K562 (cell line): ENCODE data around the gene MAGI1.

Source experiments
- BMI1 ChIP-seq: fragments of 150-350 bp; IDR thresholded peaks from 2 replicates; pipeline ENCODE4 v1.6.1; 2014; ENCODE audit warnings: low read length
- CTCF ChIP-seq, 3 experiments: IDR thresholded peaks in 2 of 3; conservative IDR thresholded peaks in 1 of 3; 2 replicates each; pipeline ENCODE4 v1.5.1; 2011 to 2012; ENCODE audit warnings: low read length in 3 of 3, mild to moderate bottlenecking in 3 of 3, control low read depth in 2 of 3, improper control_type of control experiment in 1 of 3, inconsistent platforms in 1 of 3, low read depth in 1 of 3, mixed read lengths in 1 of 3, moderate library complexity in 1 of 3; ENCODE audit not compliant: insufficient read depth in 2 of 3
- ESRRA ChIP-seq: fragments of 450-650 bp; IDR thresholded peaks from 2 replicates; pipeline ENCODE4 v1.6.1; 2014; ENCODE audit warnings: low read depth, mild to moderate bottlenecking, moderate library complexity, borderline replicate concordance
- MXI1 ChIP-seq: IDR thresholded peaks from 2 replicates; pipeline ENCODE4 v1.6.1; 2011; ENCODE audit warnings: low read depth, mild to moderate bottlenecking, improper control_type of control experiment, low read length
- SP1 ChIP-seq: sonication (generic); formaldehyde crosslinking; IDR thresholded peaks from 2 replicates; pipeline ENCODE4 v1.8.1; 2022; ENCODE audit warnings: mild to moderate bottlenecking, missing genetic modification reagents
- XRCC5 ChIP-seq: fragments of 200-400 bp; formaldehyde crosslinking; IDR thresholded peaks from 2 replicates; pipeline ENCODE4 v1.6.1; 2017; ENCODE audit warnings: low read depth, mild to moderate bottlenecking, low read length
- ZNF124 ChIP-seq: sonication (generic); formaldehyde crosslinking; IDR thresholded peaks from 2 replicates; pipeline ENCODE4 v1.8.1; 2022; ENCODE audit warnings: missing genetic modification reagents

- TF ChIP-seq MXI1: no peak
- TF ChIP-seq ZNF124: no peak
- TF ChIP-seq BMI1: no peak
- no peak for TF ChIP-seq ESRRA
- TF ChIP-seq CTCF (IDR thresholded peaks at IDR 0.05 in 2 of 3, conservative IDR thresholded peaks at IDR 0.05 in 1 of 3; ENCODE audit: insufficient read depth in 2 of 3, low read depth in 1 of 3, low read length in 3 of 3): no peak
- TF ChIP-seq SP1 (CRISPR knock-in tag): no peak
- no peak for TF ChIP-seq XRCC5
These were observed 266.0 kb downstream of the MAGI1 start for GRCh38 chr3:65772758-65773157.
